ENCODE measurements around the gene OR2A14.
"Not testable (repeated sequence)": the region's sequence is repeated elsewhere in the genome, so short reads cannot be mapped to it uniquely, and the experiment has no call there.

OR2A14 gene

GRCh38 chr7:144164784-144165183, 41.8 kb downstream of the OR2A14 start:
- DNase-seq = no peak

GRCh38 chr7:144171594-144172350, 48.8 kb downstream of the OR2A14 start:
- not testable (repeated sequence) for DNase-seq

- DNase-seq = no peak
Observed at GRCh38 chr7:144174613-144175012, 51.6 kb downstream of the OR2A14 start.

- not testable (repeated sequence) for DNase-seq
Observed at GRCh38 chr7:144178380-144179164, 55.6 kb downstream of the OR2A14 start.

GRCh38 chr7:144179165-144179479, 56.1 kb downstream of the OR2A14 start:
- not testable (repeated sequence) for DNase-seq

Data from NCI-H1092 (cell line).